GM19238 (cell line): ENCODE results near the gene MVB12B.

Experiments
- DNase-seq: peaks from one replicate; pipeline ENCODE4 v3.0.0; 2011; ENCODE audit warnings: low spot score; ENCODE audit not compliant: insufficient read length

Gene MVB12B

DNA sequence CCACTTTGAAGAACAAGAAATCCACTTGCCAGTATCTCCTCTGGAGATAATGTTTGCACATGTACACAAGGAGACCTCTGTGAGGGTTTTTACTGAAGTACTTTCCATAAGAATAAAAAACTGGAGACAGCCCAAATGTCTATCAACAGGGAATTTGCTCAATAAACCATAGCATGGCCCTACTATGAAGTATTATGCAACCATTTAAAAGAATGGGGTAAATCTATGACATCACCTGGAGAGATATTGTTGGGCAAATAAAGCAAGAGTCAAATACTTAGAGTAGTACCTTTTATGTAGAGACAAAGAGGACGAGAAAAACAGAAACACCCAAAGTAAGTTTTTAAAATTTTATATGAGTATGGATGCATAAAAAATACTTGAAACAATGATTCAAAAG, 23.9 kb upstream of the MVB12B start:
- DNase-seq, result no peak

DNA sequence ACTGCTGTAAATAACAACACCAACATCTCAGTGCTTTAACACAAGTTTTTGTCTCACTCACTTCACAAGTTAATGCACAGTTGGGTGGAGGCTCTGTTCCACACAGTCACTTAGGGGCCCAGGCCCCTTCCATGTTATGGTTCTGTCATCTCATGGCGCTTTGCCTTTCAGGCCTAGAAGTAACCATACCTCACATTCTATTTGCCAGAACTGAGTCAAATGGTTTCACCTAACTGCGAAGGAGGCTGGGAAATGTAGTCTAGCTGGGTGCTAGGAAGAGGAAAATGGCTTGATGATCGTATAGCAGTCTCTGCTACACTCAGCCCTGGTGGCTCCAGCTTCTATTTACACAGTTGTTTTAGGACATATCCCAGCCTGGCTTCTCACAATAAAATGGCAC, 23.1 kb upstream of the MVB12B start:
- DNase-seq, result no peak

DNA sequence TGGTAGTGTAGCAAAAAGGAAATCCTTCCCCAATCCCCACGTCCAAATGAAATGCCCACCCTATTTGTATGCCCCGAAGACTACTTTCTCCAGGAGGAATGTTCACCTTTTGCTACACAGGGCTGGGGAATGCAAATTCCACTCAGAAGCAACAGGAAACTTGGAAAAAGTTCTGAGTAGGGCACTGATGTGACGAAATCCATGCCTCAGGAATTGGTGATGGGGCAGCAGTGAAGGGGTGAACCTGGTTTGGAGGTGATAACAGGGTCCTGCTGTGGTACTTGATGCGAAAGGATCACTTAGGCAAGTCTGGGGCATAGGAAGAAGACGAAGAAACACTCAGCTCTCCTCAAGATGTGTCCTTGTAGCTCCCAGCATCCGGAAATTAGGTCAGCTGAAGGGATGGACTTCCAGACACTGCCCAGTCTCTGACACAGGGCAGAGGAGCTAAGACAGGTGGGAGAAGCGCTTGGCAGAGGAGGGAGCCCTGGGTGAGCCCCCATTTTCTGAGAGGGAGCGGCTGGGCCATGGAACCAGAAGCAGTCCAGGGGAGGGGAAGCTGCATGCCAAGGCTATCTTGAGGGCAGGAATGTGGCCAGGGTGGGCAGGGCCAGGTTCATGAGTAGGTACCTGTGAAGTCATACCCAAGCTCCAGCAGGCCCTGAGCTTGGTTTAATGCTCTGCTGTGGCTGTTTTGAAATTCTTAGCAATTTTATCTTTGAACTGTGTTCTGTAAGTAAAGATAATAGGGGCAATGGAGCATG, 22.2 kb upstream of the MVB12B start:
- DNase-seq, result no peak

DNA sequence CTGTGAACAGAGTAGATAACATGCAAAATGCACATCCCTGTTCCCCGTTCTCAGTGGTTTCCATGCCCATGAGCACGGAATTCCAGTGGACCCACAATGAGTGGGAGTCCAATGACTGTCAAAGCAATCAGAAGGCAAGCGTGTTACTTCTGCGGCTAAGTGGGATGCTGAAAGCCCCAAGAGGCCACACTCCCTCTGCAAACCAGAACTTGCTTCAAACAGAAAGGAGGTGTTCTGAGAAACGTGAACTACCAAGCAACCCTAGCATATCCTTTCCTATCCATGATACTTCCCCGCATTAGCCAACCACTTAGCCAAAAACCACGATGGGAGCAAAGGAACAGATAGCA, 21.7 kb upstream of the MVB12B start:
- DNase-seq, result no peak

DNA sequence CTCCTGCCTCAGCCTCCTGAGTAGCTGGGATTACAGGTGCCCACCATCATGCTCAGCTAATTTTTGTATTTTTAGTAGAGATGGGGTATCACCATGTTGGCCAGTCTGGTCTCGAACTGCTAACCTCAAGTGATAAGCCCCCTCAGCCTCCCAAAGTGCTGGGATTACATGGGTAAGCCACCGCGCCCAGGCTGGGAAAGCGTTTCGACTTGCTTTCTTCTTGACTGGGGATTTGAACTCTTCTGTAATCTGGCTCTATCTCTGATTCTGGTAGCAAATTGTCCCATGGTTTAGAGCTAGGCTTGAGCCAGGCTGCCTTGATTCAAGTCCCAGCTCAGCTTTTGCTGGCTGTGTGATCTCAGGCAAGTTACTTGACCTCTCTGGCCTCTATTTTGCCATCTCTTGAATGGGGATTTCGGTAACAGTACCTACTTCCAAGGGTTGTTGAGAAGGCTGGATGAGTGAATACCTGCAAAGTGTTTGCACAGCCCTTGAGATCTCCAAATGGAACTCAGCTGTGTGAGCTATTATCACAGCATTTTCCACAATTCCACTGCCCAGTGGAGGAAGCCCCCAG, 20.5 kb upstream of the MVB12B start:
- DNase-seq, result no peak

DNA sequence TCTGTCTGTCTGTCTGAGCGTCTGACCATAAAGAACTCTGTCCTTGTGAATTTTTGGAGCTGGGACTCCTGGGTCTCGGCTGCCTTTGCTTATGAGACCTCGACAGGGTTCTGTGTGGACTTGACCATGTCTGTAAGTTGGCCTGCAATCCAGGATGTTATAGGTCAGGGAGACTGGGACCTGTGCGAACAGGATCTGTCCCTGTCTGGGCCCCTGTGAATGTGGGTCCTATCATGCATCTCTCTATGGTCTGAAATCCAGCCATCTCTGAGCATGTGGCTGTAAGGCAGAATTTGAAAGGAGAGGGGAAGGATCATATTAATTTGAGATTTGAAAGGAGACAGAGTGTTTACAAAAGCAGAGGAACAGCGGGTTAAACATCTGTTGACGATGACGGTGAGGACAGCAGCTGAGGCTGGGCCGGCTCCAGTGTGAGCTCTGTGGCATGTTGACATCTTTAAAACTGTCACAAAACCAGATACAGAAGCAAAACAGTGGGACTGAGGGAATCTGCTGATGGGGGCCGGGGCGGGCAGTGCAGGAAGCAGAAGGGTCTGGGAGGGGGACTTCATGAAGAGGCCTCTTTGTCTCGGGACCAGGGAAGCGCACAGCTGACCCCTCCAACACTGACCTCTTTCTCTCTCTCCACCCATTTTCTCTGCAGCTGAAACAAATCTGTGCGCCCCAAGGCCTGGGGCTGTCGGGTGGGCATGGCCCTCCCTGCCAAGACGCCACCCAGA, 19.1 kb upstream of the MVB12B start:
- DNase-seq, result no peak

DNA sequence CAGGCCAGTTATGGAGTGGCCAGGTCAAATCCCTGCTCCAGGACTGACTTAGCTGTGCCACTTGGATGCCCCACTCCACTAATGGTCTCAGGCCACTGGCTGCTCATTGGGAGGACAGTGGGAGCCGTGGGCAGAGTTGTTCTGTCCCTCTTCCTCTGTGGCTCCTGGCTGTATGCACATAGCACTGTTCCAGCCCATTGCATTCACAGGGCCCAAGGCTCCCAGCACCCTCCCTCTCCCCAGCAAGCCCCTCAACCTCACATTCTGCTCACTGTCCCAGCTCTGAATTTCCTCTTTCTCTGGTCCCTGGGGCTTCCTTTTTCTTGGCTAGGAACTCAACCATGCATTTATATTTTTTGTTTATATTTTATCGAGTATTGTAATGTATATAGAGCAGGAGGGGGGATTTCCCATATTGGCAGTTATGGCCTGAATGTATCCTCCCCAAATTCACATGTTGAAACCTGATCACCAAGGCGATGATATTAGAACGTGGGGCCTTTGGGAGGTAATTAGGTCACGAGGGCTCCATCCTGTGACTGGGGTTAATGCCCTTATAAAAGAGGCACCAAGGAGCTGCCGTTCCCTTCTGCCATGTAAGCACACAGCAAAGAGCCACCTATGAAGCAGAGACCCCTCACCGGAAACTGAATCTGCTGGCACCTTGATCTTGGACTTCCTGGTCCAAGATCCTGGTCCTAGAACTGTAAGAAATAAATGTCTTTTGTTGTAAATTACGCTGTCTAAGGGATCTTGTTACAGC, 17.0 kb upstream of the MVB12B start:
- DNase-seq, result no peak

DNA sequence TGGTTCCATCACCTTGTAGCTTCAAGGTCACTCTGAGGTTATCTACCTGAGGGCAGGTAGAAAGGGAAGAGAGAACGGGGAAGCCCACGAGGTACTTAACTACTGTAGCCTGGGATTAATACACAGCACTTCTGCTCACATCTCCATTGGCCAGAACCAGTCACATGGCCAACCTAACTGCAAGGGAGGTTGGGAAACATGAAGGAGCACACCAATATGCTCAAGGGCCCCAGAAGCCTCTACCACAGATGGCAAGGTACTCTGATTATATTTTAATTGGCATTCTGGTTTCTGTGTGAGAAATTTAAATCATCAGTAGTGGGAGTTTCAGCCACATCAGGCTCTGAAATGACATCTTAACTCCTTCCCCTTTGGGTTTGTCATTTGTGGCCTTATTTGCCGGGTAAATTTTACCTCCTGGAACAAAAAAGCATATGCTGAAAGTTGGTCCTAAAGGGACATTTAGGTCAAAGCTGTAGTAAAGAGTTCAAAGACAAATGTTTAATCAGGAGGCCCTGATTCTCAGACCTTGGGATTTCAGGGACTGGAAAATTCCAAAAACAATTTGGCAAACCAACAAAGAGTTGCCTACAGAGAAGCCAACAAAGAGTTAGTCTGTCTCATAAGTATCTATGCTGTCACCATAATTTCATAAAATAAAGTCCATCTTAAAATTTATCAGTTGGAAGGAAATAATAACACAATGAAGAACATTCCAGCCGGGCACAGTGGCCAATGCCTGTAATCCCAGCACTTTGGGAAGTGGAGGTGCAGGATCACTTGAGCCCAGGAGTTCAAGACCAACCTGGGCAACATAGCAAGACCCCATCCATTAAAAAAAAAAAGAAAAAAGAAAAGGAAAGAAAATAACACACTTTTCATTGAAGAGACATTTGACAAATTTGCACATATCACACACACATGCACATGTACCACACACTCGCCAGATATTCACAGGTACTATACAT, 13.8 kb upstream of the MVB12B start:
- DNase-seq, result no peak

DNA sequence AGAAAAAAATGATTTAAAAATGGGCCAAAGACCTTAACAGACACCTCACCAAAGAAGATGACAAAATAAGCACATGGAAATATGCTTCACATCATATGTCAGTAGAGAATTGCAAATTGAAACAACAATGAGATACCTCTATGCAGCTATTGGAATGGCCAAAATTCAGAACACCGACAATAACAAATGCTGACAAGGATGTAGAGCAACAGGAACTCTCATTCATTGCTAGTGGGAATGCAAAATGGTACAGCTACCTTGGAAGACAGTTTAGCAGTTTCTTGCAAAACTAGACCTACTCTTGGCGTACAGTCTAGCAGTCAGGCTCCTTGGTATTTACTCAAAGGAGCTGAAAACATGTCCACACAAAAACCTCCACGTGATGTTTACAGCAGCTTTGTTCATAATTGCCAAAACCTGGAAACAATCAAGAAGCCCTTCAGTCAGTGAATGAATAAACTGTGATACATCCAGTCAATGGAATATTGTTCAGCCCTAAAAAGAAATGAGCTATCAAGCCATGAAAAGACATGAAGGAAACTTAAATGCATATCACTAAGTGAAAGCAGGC, 10.5 kb upstream of the MVB12B start:
- DNase-seq, result no peak

DNA sequence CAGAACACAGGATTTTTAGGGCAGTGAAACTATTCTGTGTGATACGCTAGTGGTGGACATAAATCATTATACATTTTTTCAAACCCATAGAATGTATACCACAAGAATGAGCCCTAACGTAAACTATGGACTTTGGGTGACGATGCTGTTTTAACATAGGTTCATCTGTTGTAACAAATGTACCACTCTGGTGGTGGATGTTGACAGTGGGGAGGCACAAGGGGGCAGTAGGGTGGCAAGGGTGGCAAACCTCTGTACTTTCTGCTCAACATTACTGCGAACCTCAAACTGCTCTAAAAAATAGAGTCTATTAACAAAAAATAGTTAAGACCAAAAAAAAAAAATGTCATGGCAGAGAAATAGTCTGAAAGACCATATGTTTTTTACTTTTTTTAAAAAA, 9.1 kb upstream of the MVB12B start:
- DNase-seq, result no peak

DNA sequence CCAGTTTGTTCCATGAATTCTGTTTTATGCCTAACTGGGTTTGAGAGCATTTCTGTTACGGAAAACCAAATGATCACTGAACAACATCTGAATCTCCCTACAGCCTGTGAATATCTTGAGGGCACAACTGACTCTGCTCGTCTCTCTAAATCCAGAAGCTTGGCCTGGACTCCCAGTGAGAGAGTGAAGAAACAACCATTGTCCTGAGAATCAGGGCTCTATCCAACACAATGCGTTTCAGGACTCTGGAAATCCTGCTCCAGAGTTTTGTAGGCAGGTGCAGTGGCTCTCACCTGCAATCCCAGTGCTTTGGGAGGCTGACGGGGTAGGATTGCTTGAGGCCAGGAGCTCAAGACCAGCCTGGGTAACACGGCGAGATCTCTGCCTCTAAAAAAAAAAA, 7.8 kb upstream of the MVB12B start:
- no peak for DNase-seq

DNA sequence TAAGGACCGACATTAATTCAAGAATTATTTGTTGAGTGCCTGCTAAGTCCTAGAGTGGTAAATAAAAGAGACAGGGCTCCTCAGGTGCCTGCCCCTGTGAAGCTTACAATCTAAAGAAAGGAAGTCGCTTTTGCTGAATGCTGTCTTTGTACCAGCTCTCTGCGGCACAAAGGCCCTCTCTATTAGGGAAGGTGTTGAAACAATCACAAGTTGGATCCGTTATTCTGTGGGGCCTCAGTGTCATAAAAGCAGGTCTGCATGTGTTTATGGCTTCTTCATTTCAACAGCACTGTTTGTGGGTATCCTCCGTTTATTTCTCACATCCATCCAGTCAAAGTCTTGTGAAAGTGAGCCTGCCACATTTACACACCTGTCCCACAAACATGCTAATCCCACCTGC, 7.0 kb upstream of the MVB12B start:
- DNase-seq, result no peak

DNA sequence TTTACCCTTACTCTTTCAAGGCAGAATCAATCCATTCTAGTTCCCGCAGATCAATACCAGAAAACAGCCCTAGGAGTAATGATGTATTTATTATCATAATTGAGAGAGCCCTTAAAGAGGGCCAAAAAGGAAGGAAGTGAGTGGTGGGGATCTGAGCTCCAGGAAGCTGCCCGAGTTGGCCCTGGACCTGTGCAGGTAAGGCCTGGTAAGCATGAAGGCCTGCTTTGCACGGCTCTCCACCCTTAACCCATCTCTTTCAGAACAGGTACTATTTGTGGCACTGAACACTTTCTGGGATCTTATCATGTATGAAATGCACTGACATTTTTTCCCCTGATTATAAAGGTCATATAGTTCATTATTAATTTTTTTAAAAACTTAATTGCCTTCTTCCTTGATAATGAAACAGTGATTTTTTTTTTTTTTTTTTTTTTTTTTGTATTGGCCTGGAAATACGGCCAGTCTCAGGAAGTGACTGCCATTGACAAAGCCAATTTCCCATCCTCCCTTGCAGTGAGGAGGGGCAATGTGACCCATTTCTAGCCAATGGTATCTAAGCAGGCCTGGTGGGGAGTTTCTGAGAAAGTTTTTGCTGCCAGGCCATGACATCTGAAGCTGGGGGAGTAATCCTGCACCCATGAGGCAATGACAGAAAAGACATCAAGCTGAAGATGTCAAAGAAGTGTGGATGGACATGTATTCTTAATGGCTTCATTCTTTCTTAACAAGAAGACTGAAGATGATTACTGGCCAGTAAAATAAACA, 6.3 kb upstream of the MVB12B start:
- DNase-seq, result no peak

DNA sequence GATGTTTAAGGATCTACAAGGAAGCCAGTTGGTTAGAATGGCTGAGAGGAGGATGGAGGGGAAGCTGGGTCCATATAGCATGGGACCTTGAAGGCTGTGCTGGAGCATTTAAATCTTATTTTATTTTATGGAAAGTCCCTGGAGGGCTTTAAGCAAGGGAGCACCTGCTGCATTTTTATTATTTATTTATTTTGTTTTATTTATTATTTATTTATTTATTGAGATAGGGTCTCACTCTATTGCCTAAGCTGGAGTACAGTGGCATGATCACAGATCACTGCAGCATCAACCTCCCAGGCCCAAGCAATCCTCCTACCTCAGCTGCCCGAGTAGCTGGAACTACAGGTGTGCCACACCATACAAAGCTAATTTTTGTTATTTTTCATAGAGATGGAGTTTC, 4.9 kb upstream of the MVB12B start:
- no peak for DNase-seq

DNA sequence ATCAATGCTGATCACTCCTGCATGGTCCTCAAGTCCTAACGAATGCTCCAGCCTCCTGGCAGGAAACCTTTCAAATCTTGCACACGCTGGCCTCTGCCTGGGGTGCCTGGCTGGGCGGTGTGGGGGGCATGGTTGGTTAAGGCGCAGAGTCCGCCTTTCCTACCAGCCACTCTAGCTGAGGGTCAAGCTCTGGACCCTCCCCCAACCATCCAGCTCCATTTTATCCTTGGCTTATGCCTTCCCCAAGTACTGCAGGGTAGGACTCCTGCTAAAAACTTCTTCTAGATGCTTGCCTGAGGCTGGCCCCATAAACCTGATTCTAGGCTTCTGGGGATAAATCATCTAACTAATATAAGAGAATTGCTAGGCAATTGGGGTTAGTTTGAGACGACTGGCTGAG, 808 bp upstream of the MVB12B start:
- no peak for DNase-seq

DNA sequence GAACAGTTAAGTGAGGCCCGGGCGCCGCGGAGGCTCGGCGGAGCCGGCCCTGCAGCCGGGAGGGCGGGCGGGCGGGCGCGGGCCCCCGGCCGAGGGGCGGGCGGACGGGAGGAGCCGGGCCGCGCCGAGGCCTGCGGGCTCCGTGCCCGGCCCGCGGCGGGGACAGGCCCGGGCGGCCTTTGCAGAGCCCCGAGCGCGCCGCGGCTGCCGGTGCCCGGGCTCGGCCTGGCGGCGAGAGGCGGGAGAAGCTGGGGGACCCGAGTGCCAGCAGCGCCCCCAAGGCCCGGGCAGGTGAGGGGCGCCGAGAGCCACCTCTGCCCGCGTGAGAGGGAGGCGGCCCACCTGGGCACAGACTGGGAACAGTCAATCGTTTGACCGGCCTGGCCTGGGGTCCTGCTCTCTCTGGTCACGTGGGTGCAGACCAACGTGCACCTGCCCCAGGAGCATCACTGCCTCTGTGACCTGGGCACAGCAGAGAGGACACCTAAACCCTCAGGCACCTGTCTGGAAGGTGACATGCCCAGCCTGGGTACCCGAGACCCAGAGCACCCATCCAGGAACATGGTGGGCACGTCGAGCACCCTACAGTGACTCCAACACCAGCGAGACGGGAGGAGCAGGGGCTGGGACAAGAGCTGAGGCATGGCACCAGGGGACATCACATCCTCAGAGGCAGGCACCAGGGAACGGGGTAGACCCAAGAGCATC, 531 bp downstream of the MVB12B start:
- DNase-seq, result no peak

DNA sequence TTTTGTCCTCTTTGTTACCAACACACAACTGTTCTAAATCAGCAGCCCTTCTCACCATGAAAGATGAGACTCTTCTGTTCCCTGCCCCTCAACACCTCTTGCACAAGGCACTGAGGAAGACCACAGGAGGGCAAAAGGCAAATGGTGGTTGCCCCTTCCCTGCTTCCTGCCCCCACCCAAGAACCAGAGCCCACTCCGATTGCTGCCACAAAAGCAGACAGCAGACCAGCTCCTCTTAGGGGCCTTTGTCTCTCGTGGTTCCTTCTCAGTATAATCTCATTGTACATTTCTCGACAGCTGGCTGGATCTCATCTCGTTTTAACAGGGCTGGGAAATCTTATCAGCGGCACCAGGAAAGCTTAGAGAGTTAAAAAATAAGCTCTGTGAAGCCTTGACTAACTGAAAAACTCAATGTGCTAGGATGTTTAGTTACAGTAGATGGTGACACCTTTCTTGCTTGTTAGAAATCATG, 1.1 kb downstream of the MVB12B start:
- DNase-seq, result no peak

DNA sequence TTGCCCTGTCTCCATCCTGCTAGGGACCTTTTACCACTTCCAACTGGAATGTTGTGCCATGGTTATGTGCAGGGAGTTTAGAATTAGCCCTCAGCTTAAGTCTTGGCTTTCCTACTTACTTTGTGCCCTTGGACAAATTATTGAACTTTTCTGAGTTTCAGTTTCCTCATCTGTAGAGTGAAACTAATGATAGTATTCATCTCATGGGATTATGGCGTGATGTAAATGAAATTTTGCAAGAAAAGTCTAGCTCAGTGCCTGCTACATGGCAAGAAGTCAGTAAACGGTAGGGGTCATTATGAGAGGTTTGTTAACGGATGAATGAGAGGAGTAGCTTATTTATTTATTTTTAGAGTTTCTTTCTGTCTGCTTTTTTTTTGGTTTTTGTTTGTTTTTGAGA, 1.8 kb downstream of the MVB12B start:
- no peak for DNase-seq
